HG03135 (cell line): ENCODE data around the gene TPSB2.
"Not testable (repeated sequence)": the region's sequence is repeated elsewhere in the genome, so short reads cannot be mapped to it uniquely, and the experiment has no call there.

Experiments
- ATAC-seq: cut with Tn5 transposase; IDR thresholded peaks from one replicate; pipeline ENCODE4 v1.9.1; 2021; ENCODE audit warnings: mild to moderate bottlenecking, moderate library complexity; ENCODE audit not compliant: unreplicated experiment

TPSB2 gene

GRCh38 chr16:1206786-1207185 is 23.2 kb downstream of the TPSB2 start:
- ATAC-seq, result no peak

GRCh38 chr16:1206326-1206725 is 23.7 kb downstream of the TPSB2 start:
- no peak for ATAC-seq

GRCh38 chr16:1204933-1205332 is 25.1 kb downstream of the TPSB2 start:
- no peak for ATAC-seq

- ATAC-seq, result no peak
Observed at GRCh38 chr16:1202274-1202673, 27.7 kb downstream of the TPSB2 start.

- no peak for ATAC-seq
Observed at GRCh38 chr16:1201444-1201843, 28.5 kb downstream of the TPSB2 start.

GRCh38 chr16:1200014-1200627 is 29.9 kb downstream of the TPSB2 start:
- no peak for ATAC-seq

GRCh38 chr16:1199347-1200013 is 30.5 kb downstream of the TPSB2 start:
- no peak for ATAC-seq

- not testable (repeated sequence) for ATAC-seq
Observed at GRCh38 chr16:1198671-1199346, 31.2 kb downstream of the TPSB2 start.

- no peak for ATAC-seq
Observed at GRCh38 chr16:1198194-1198593, 31.8 kb downstream of the TPSB2 start.

- ATAC-seq, result no peak
Observed at GRCh38 chr16:1197237-1197866, 32.6 kb downstream of the TPSB2 start.

- no peak for ATAC-seq
Observed at GRCh38 chr16:1196494-1196893, 33.5 kb downstream of the TPSB2 start.

- no peak for ATAC-seq
Observed at GRCh38 chr16:1195393-1195666, 34.7 kb downstream of the TPSB2 start.

- no peak for ATAC-seq
Observed at GRCh38 chr16:1194665-1195392, 35.2 kb downstream of the TPSB2 start.

GRCh38 chr16:1193825-1194581 is 36.0 kb downstream of the TPSB2 start:
- ATAC-seq, result no peak

GRCh38 chr16:1193143-1193824 is 36.7 kb downstream of the TPSB2 start:
- no peak for ATAC-seq

- no peak for ATAC-seq
Observed at GRCh38 chr16:1192384-1193073, 37.5 kb downstream of the TPSB2 start.

- ATAC-seq, result not testable (repeated sequence)
Observed at GRCh38 chr16:1190789-1191188, 39.2 kb downstream of the TPSB2 start.

- no peak for ATAC-seq
Observed at GRCh38 chr16:1189455-1189854, 40.5 kb downstream of the TPSB2 start.

GRCh38 chr16:1188432-1189189 is 41.4 kb downstream of the TPSB2 start:
- no peak for ATAC-seq
